Lung (tissue), 12 donors: ENCODE results near the gene SOX30. TPM values are rescaled to one million over a fixed set of nuclear protein-coding genes. Genes with fewer than 3 reads are reported as not detected.
A peak's percentile ranks its signal among the peaks of the same experiment; 100 is the strongest.

ENCODE experiments used
- ATAC-seq: fragments of 200-7000 bp; cut with Tn5 transposase; one replicate; pipeline ENCODE4 v1.9.1; 2020; ENCODE audit warnings: moderate number of reproducible peaks; ENCODE audit not compliant: insufficient read depth, low FRiP score
- DNase-seq, 3 donors: peaks; one replicate each; pipeline ENCODE4 v3.0.0-alpha.2; 2013 to 2017
- H3K27ac ChIP-seq, 2 donors: one replicate each; pipeline ENCODE4 v1.5.1; 2013; ENCODE audit warnings: mild to moderate bottlenecking in 2 of 2, moderate library complexity in 2 of 2, control low read depth in 1 of 2, inconsistent platforms in 1 of 2, low read depth in 1 of 2, low read length in 1 of 2
- H3K27me3 ChIP-seq, 3 donors: one replicate each; pipeline ENCODE4 v1.5.1; 2013; ENCODE audit warnings: low read length in 2 of 3; ENCODE audit not compliant: control insufficient read depth in 3 of 3, insufficient read depth in 3 of 3
- H3K36me3 ChIP-seq, 4 donors: one replicate each; pipeline ENCODE4 v1.5.1; 2013; ENCODE audit warnings: low read length in 4 of 4, mild to moderate bottlenecking in 1 of 4, moderate library complexity in 1 of 4; ENCODE audit not compliant: control insufficient read depth in 4 of 4, insufficient read depth in 4 of 4
- H3K4me1 ChIP-seq, 5 donors: one replicate each; pipeline ENCODE4 v1.5.1; 2013; ENCODE audit warnings: low read length in 5 of 5, mild to moderate bottlenecking in 2 of 5, moderate library complexity in 1 of 5; ENCODE audit not compliant: control insufficient read depth in 5 of 5, insufficient read depth in 5 of 5
- H3K4me3 ChIP-seq: one replicate; pipeline ENCODE4 v1.5.1; 2013; ENCODE audit warnings: mild to moderate bottlenecking, control low read depth, moderate library complexity
- H3K9ac ChIP-seq, 2 donors: one replicate each; pipeline ENCODE4 v1.5.1; 2013; ENCODE audit warnings: low read length in 2 of 2, control low read depth in 1 of 2; ENCODE audit not compliant: insufficient read depth in 1 of 2
- H3K9me3 ChIP-seq, 4 donors: one replicate each; pipeline ENCODE4 v1.5.1; 2013; ENCODE audit warnings: low read length in 3 of 4, mild to moderate bottlenecking in 1 of 4, moderate library complexity in 1 of 4; ENCODE audit not compliant: control insufficient read depth in 4 of 4, insufficient read depth in 3 of 4
- CTCF ChIP-seq: IDR thresholded peaks from 2 replicates; pipeline ENCODE4 v1.5.1; 2012; ENCODE audit warnings: mild to moderate bottlenecking; ENCODE audit errors: control extremely low read depth, extremely low read depth
- WGBS, 2 donors: extraction: QIAGEN DNeasy Blood & Tissue Kit; methylation state at CpG; one replicate each; pipeline ENCODE4 v1.1.7; 2013; 5-methylcytosine and 5-hydroxymethylcytosine counted together
- polyA plus RNA-seq, 2 donors: library from polyadenylated mRNA; stranded (reverse); fragments of 200-250 nt; gene quantifications; one replicate each; pipeline ENCODE4 v1.2.1, GENCODE V29; 2013
- total RNA-seq, 2 donors: library from RNA; depleted of rRNA in 1 of 2; stranded (reverse); fragments of >200 nt in 1 of 2; gene quantifications; one replicate each; pipeline ENCODE4 v1.2.1, GENCODE V29; 2014 to 2021
- donor health status: control.
- donor health status: control.
- donor health status: Bipolar disorder and iron deficiency.
- donor health status: healthy.
- donor health status: DM: yes; HTN: yes; CAD: no.

SOX30 gene
- total and polyA plus RNA-seq, 4 donors: 0.06 to 0.43 (median 0.07) TPM; not detected in 1

- no peaks in the 10 kb centered on the region for H3K36me3 ChIP-seq
- TF ChIP-seq CTCF: no peak
- no peak for ATAC-seq
- WGBS, 2 donors: 92 to 94% methylated on average over 6 of the region's 6 CpGs
- no peaks in the 10 kb centered on the region for H3K4me1 ChIP-seq
- no peaks in the 10 kb centered on the region for H3K27me3 ChIP-seq
- no peak for DNase-seq
- H3K9ac ChIP-seq: no peak overlapping the region
- H3K27ac ChIP-seq: no peak overlapping the region
- no peaks in the 10 kb centered on the region for H3K9me3 ChIP-seq
- H3K4me3 ChIP-seq: no peak overlapping the region
These were observed 25.4 kb downstream of the SOX30 start for GRCh38 chr5:157626831-157627230.

GRCh38 chr5:157624144-157624543, 28.1 kb downstream of the SOX30 start:
- 41 to 57% methylated on average over 2 of the region's 2 CpGs for WGBS, 2 donors

GRCh38 chr5:157620776-157621175, 31.5 kb downstream of the SOX30 start:
- Histone ChIP-seq H3K4me1 (no peaks in the 10 kb centered on the region), H3K9ac (no peak overlapping the region), H3K36me3 (no peaks in the 10 kb centered on the region), H3K9me3 (no peaks in the 10 kb centered on the region), H3K4me3 (no peak overlapping the region), H3K27me3 (no peaks in the 10 kb centered on the region), H3K27ac (no peak overlapping the region)
- DNase-seq (no peak), ATAC-seq (no peak)
- no peak for TF ChIP-seq CTCF

More at GRCh38 chr5:157624144-157624543, 28.1 kb downstream of the SOX30 start:
- Histone ChIP-seq H3K9ac (no peak overlapping the region), H3K4me1 (no peaks in the 10 kb centered on the region), H3K27me3 (no peaks in the 10 kb centered on the region), H3K36me3 (no peaks in the 10 kb centered on the region), H3K27ac (no peak overlapping the region), H3K9me3 (no peaks in the 10 kb centered on the region), H3K4me3 (no peak overlapping the region)
- DNase-seq (peak in 1 of 3 donors; percentile 8), ATAC-seq (no peak)
- no peak for TF ChIP-seq CTCF

GRCh38 chr5:157618191-157618765, 34.0 kb downstream of the SOX30 start:
- 97% methylated on average over 8 of the region's 8 CpGs for WGBS, 2 donors
- ATAC-seq (no peak), DNase-seq (no peak)
- Histone ChIP-seq H3K27me3 (no peaks in the 10 kb centered on the region), H3K4me3 (no peak overlapping the region), H3K9ac (no peak overlapping the region), H3K9me3 (no peaks in the 10 kb centered on the region), H3K36me3 (no peaks in the 10 kb centered on the region), H3K27ac (no peak overlapping the region), H3K4me1 (no peaks in the 10 kb centered on the region)
- no peak for TF ChIP-seq CTCF
